GM12801 (cell line): ENCODE data around the gene ITGA4.

ENCODE experiments used
- CTCF ChIP-seq: IDR thresholded peaks from one replicate; pipeline ENCODE4 v1.5.1; 2011; ENCODE audit warnings: control low read depth; ENCODE audit not compliant: insufficient read length; ENCODE audit errors: extremely low read depth

The ITGA4 gene

GRCh38 chr2:181483876-181484275, 26.7 kb downstream of the ITGA4 start:
- TF ChIP-seq CTCF = no peak

DNA sequence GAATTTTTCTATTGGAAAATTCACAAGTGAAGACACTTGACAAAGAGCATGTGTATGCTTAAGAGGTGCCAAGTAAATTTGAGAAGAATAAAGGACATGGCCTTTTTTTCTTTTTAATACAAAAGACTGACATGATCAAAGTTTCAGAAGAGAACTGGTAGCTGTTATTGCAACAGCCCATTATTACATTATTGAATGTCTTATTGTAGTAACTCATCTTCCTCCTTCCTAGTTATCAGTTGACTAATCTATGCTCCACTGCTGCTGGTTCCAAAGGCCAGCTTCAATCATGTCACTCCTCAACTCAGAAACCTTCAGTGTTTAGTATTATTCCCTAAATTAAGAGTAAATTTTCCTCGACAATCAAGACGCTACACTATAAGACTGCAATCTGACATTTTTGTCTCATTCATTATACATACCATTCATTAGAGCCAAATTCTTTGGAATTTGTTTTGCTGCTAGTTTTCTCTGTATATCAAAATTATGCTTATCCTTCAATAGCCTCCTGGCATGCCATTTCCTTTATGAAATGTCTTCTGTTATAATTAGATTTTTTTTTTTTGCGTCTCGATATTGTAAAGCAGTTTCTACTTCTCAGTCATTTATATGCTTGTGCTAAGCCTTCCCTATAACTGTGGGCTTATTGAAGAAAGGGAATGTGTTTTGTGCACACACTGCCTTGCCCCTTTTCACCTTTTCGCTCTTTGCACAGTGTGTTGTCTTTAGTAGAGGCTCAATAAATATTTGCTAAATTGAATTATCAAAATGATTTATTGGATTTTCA, 27.9 kb downstream of the ITGA4 start:
- no peak for TF ChIP-seq CTCF

DNA sequence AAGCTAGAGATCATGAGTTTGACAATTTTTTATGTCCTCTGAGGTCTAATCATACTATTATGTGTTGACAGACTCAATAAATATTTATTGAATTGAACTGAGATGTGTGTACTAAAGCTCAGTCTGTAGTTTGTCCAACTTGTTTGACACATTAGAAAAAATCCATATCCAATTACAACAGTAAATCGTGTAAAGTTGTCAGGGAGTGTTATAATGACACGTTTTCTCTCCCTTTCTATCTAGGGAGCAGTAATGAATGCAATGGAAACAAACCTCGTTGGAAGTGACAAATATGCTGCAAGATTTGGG, 28.4 kb downstream of the ITGA4 start:
- TF ChIP-seq CTCF = no peak

GRCh38 chr2:181499231-181499630, 42.0 kb downstream of the ITGA4 start:
- no peak for TF ChIP-seq CTCF

GRCh38 chr2:181500201-181500600, 43.0 kb downstream of the ITGA4 start:
- TF ChIP-seq CTCF = no peak

DNA sequence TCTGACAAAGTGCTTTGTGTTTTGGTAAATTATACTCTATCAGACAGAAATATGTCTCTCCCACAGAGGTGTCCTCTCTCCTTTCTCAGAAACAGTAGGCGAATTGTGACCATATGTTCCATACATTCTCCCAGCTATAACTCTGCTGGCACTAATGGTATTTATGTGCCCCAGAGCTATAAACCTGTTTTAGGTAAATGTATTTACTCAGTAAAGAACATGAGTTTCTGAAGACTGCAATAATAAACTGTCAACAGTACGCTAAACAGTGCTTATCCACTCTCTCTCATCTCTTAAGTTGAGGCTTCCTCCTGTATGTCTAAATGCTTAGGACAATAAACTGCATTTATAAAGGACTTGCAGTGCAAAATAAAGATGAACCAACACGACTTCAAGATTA, 58.5 kb downstream of the ITGA4 start:
- no peak for TF ChIP-seq CTCF

DNA sequence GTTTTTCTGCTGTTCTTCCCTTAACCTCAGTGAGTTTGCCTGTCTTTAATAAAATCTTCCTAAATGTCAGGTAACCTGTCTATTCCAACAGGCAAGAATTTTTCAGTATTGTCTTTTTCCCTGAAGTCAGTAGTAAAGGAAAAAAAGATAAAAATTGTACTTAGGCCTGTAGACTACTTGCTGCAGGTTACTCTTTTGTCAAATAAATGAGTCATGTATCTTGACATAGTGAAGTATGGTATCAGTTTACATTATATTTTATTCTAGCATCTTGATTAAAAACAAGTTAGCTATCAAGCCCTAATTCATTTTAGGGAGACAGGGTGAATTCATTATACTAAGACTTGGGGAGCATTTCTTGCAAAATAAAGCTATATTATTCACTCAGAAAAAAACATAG, 59.8 kb downstream of the ITGA4 start:
- no peak for TF ChIP-seq CTCF
